ENCODE results near the gene LRATD1.

DNA sequence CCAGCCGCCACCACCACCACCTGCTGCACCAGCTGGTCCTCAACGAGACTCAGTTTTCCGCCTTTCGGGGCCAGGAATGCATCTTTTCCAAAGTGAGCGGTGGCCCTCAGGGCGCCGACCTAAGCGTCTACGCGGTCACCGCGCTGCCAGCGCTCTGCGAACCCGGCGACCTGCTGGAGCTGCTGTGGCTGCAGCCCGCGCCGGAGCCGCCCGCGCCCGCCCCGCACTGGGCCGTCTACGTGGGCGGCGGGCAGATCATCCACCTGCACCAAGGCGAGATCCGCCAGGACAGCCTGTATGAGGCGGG is 1.6 kb downstream of the LRATD1 start:
- TF ChIP-seq, protein P1, sequence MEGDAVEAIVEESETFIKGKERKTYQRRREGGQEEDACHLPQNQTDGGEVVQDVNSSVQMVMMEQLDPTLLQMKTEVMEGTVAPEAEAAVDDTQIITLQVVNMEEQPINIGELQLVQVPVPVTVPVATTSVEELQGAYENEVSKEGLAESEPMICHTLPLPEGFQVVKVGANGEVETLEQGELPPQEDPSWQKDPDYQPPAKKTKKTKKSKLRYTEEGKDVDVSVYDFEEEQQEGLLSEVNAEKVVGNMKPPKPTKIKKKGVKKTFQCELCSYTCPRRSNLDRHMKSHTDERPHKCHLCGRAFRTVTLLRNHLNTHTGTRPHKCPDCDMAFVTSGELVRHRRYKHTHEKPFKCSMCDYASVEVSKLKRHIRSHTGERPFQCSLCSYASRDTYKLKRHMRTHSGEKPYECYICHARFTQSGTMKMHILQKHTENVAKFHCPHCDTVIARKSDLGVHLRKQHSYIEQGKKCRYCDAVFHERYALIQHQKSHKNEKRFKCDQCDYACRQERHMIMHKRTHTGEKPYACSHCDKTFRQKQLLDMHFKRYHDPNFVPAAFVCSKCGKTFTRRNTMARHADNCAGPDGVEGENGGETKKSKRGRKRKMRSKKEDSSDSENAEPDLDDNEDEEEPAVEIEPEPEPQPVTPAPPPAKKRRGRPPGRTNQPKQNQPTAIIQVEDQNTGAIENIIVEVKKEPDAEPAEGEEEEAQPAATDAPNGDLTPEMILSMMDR (IDR thresholded peaks at IDR 0.05; ENCODE audit: extremely low read depth in 1 of 2, insufficient read depth in 1 of 2, low read depth in 1 of 2, low read length in 2 of 2) = no peak
- TF ChIP-seq POLR2AphosphoS5 (IDR thresholded peaks at IDR 0.05; ENCODE audit: insufficient read depth, low read depth, low read length) = no peak
- TF ChIP-seq POLR2A (IDR thresholded peaks at IDR 0.05; ENCODE audit: low read depth, low read length) = no peak

All from endothelial cell of umbilical vein (primary cell).